H1 (cell line): ENCODE data around the gene MKKS.

Source experiments
- CTCF ChIP-seq, 3 experiments: IDR thresholded peaks; 1 replicate in 2 of 3; 2 replicates in 1 of 3; pipeline versions ENCODE4 v1.5.1 to v1.6.1; 2011; ENCODE audit warnings: low read length in 3 of 3, mild to moderate bottlenecking in 3 of 3, inconsistent platforms in 2 of 3, low read depth in 1 of 3, moderate library complexity in 1 of 3; ENCODE audit not compliant: insufficient read depth in 1 of 3; ENCODE audit errors: control extremely low read depth in 1 of 3
- E2F6 ChIP-seq: IDR thresholded peaks from 2 replicates; pipeline ENCODE4 v1.6.1; 2012; ENCODE audit warnings: inconsistent platforms
- EZH2 ChIP-seq: fragments of 200-600 bp; sonication (generic); IDR thresholded peaks from 2 replicates; pipeline ENCODE4 v1.7.1; 2012; ENCODE audit warnings: low read depth, mild to moderate bottlenecking, moderate library complexity, low read length, inconsistent platforms; ENCODE audit not compliant: severe bottlenecking
- JUN ChIP-seq: IDR thresholded peaks from 2 replicates; pipeline ENCODE4 v1.6.1; 2011; ENCODE audit warnings: low read depth, mild to moderate bottlenecking, improper control_type of control experiment, low read length

GRCh38 chr20:10462516-10462915 is 28.5 kb upstream of the MKKS start:
- TF ChIP-seq JUN = no peak
- no peak for TF ChIP-seq E2F6
- TF ChIP-seq EZH2 = no peak
- no peak for TF ChIP-seq CTCF (IDR thresholded peaks at IDR 0.05; ENCODE audit: control extremely low read depth in 1 of 3, insufficient read depth in 1 of 3, low read depth in 1 of 3, low read length in 3 of 3)
